GM21526 (cell line): Measurements from ENCODE around the gene MYBBP1A.

ENCODE experiments used
- ATAC-seq: cut with Tn5 transposase; IDR thresholded peaks from one replicate; pipeline ENCODE4 v1.9.1; 2021; ENCODE audit warnings: moderate library complexity; ENCODE audit not compliant: unreplicated experiment, low FRiP score

The MYBBP1A gene

DNA sequence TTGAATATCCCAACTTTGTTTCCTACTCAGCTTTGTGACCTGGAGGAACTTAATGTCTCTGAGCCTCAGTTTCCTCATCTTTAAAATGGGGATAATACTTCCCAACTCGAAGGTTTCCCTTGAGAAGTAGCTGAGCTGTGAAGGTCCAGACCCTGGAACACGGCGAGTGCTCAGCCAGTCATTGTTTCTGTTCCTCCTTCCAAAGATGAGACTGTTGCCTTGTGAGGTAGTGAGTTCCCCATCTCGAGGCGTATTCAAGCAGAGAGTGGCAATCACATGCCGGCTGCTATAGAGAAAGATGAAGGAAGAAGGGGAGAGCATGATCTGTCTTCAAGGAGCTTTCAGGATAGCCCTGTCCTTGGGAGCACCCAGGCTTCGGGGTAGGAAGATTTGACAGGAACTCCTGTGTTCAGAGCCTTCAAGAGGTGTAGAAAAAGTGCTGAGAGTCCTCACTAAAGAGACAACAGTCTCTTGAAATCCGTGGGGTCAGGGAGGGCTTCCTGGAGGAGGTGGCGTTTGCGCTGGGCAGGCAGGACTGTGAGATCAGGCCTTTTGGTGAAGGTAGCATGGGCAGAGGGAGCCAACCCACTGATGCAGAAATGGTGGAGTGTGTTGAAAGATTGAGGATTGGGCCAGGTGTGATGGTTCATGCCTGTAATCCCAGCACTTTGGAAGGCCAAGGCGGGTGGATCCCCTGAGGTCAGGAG is 29.3 kb downstream of the MYBBP1A start:
- no peak for ATAC-seq

DNA sequence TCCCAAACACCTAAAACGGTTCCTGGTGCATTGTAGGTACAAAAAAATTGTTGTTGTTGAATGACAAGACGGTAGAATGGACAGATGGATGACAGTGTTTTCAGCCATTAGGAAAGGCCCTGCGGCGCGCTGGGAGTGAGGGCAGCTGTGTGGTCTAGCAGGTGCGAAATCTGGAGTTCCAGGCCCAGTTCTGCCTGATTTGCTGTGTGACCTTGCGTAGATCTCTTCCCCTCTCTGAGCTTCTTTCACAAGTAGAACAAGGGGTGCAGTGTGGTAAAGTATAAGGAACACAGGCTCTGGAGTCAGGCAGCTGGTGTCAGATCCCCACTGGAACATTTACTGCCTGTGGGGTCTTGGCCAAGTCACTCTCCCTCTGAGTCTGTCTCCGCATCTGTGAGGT is 31.2 kb downstream of the MYBBP1A start:
- no peak for ATAC-seq

DNA sequence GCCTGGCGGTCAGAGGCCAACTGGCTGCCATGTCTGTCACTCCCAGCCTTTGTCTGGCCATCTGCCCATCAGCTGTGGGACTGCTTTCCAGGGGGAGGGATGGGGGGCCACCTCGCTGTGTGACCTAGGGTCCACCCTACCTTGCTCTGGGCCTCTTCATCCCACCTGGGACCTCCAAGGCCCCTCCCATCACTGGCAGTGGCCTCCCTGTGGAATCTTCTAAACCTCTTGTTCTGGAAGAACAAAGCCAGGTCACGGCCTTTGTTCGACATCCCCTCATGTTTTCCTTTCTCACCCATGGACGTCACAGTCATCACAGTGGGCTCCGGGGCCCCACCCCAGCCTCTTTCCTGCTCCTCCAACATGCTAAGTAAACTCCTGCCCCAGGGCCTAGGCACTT is 32.5 kb downstream of the MYBBP1A start:
- ATAC-seq: no peak

- ATAC-seq: no peak
Observed at GRCh38 chr17:4520894-4521600, 34.1 kb downstream of the MYBBP1A start.

- no peak for ATAC-seq
Observed at GRCh38 chr17:4520060-4520893, 34.9 kb downstream of the MYBBP1A start.

DNA sequence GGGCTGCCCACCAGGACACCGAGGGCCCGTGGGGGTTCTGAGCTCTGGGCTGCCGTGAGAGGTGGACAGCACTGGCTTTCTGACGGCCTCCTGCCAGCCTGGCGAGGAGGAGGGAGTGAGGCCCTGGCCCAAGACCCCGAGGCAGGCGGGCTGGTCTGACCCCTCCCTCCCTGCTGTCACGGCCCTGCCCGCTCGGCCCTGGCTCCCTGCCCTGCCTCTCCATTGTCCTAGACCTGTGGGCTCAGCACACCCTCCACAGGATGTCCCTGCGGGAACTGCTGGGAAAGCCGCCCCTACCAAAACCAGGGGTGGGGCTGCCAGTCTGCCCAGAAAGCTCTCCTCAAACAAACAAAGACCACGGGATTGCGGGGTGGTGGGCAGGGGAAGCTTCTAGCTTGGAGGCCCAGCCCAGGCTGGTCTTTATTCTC is 35.8 kb downstream of the MYBBP1A start:
- ATAC-seq: no peak

- no peak for ATAC-seq
Observed at GRCh38 chr17:4518901-4519300, 36.3 kb downstream of the MYBBP1A start.

DNA sequence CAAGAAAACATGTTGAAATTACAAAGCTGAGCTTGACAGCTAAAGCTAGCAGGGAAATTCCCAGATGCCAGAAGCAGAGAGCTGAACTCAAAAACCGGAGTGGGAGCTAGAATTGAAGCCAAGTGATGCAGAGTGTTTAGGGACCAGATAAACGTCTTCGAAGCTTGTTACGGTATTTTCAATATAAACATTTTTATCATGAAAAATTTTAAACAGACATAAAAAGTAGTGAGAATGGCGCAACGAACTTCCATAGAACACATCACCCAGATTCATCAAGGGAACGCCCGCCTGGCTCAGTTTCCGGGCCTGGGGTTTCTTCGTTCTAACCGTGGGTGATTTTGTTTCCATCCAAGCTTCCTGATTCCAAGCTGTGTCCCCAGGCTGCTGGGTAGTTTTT is 38.4 kb downstream of the MYBBP1A start:
- ATAC-seq: no peak

DNA sequence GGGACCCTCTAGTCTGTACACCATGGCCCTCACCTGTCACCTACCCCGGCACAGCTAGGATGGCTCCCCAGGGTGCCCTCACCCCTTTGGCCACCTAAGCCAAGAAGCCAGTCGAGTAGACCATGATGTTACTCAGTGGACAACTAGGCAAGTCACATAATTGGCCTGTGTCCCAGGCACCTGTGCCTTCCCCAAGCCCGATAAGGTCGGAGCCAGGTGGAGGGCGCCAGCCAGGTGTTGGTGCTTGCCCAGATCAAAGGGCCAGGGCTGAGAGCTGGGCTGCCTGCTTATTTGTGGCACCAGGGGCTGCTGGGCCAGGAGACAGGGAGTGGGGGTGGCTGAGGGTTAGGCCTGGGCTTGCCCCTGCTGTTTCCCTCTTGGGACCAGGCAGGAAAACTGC is 39.7 kb downstream of the MYBBP1A start:
- ATAC-seq: no peak

DNA sequence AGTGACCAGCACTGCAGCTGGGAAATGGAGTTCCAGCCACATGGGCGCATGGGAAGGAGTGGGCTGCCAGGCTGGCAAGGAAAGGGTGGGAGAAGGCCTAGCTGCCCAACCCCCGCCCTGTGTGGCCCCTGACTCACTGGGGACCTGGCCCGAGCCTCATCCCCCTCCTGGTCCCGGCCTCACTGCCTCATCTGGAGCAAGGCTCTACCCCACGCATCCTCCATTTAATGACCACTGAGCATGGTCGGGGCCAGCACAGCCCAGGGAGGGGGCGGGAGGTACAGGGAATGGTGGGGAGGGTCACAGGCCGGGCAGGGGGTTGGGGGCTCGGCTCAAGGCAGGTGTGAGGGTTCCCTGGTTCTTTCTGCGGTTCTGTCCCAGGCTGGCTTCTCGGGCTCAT is 40.4 kb downstream of the MYBBP1A start:
- ATAC-seq: no peak

- ATAC-seq: no peak
Observed at GRCh38 chr17:4514206-4514605, 41.0 kb downstream of the MYBBP1A start.

DNA sequence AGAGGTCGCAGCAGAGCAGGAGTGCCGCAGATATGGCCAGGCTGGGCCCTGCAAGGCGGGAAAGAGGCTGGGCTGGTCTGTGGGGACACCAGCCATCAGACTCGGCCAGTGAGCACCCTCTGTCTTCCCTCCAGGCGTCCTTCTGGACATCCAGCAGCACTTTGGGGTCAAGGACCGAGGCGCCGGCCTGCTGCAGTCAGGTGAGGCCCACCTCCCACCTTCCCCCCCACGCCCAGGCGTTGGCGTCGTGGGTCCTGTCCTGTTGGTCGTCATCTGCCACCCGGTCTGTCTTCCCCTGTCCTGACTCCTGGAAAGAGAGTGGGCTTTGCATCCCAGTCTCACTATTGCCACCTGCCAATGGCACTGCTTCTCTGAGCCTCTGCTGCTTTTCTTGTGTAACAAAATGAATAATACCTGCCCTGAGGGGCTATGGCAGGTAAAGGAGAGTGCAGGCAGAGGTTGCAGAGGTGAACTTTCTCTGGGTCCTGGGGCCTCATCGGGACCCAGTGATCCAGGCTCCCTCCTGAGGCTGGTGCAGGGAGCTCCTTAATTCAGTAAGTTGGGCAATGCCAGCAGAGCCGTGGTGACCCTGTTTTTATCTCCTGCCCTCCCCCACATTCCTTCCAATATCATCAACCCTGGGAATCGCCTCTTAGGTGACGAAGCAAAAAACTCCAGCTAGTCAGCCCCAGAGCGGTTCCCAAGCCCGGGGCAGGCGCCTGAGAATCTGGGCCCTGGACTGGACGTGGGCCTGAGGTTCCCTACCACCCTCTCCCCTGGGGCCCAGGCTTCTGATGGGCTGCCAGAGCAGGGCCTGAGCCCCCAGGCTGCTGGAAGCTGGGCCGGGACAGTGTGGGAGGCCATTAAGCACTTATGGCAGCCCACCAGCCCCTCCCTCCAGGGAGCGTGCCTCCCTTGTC is 41.8 kb downstream of the MYBBP1A start:
- no peak for ATAC-seq

DNA sequence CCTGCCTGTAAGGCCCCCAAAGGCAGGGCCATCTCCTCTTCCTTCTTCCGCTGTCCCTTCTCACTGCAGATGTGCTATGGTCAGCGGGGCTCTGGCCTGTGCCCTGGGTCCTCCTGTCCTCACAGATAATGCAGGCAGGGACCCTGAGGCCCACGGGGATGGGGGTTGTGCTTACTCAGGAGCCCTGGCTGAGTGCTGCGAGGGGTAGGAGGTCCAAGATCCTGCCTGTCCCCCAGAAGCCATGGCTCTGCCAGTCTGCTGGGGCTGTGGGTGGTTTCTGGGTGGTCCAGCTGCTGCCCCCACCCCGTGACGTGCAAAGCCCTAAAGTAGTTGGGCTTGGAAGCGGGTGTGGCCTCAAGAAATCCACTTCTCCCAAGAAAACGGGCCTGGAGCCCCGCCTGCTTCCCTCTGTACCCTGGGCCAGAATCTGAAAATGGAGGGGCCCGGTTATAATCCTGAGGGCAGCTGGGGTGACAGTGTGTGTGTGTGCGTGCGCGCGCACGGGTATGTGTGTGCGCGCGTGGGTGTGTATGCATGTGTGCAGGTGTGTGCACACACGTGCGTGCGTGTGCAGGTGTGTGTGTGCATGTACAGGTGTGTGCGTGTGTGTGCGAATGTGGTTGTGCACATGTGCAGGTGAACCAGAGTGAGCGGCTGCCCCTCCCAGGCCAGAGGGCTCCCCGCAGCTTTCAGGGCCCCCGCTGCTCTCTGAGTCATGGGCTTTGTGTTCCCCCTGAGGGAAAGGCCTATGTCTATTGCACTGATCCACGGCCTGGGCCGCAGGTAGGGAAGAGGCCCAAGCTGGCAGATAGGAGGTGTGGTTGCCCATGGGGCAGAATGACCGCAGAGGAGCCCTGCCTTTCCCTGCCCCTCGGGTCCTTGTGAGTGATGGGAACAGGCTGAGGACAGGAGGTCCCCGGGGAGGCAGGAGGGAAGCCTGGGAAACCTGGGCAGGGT is 42.8 kb downstream of the MYBBP1A start:
- ATAC-seq: no peak

DNA sequence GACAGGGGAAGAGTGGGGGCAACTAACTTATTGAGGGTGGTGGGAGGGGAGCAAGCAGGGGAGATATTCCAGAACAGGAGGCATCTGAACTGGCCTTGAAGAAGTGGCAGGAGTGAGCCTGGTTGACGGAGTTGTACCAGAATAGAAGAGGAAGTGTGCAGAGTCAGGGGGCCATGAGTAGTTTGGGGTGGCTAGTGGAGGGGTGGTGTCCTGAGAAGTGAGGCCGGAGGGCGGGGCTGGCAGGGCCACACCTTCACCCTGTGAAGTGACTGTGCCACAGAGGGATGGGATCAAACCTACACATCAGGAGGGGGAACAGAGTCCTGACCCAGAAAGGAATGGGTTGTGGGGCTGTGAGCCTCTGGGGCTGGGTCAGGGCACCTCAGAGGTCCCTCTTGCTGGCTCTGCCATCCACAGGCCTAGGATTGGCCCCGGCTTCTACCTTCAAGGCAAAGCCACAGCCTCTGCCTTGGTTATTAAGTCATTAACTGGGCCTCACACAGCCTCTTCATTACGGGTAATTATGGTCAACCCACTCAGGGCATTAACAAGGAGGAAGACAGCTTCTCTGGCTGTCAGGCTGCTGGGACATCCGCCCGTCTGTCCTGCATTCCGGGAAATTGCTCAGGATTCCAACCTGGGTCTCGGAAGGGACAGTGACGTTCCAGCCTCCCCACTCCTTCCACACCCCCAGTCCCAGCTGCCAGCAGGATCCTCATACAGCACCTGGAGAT is 43.8 kb downstream of the MYBBP1A start:
- no peak for ATAC-seq

GRCh38 chr17:4510618-4510941 is 44.6 kb downstream of the MYBBP1A start:
- ATAC-seq: no peak

- ATAC-seq: no peak
Observed at GRCh38 chr17:4509923-4510617, 45.1 kb downstream of the MYBBP1A start.

GRCh38 chr17:4509401-4509800 is 45.8 kb downstream of the MYBBP1A start:
- no peak for ATAC-seq

DNA sequence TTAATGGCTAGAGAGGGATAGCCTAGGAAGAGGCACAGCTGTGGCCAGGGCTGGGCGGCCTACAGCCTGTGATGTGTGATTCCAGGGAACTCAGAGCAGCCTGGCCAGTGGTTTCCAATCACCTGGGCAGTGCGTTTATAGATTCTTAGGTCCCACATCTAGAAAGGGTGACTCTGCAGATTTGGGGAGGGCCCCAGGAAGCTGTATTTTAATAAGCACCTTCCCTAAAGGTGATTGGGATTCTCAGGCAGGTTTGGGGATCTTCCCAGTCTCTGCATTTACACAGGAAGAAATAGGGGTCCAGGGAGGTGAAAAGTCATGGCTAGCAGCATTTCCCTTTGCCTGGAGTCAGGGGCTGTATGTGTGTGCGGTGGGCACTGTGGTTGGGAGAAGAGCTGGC is 47.0 kb downstream of the MYBBP1A start:
- ATAC-seq: no peak
